GM19240 (cell line): Measurements from ENCODE around the gene CCDC146.

Experiments
- DNase-seq: peaks from one replicate; pipeline ENCODE4 v3.0.0; 2011; ENCODE audit warnings: low spot score; ENCODE audit not compliant: insufficient read length

CCDC146 gene

DNA sequence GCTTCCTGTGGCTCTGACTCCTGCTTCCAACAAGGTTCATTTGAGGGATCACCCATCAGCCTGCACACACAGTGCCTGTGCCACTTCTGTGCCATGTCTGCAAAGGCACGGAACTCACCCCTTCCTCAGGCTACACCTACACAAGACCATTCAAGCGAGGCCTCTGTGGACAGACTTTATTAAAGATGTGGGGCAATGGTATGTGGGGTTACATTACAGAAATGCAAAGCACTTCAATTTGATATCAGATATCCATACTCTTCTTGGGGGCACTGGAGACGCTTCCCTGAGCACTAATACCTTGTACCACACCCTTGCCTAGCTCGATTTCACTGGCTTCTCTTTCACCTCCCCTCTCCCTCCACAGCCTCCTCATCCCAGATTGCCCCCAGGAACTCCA, 161.6 kb downstream of the CCDC146 start:
- DNase-seq = no peak

DNA sequence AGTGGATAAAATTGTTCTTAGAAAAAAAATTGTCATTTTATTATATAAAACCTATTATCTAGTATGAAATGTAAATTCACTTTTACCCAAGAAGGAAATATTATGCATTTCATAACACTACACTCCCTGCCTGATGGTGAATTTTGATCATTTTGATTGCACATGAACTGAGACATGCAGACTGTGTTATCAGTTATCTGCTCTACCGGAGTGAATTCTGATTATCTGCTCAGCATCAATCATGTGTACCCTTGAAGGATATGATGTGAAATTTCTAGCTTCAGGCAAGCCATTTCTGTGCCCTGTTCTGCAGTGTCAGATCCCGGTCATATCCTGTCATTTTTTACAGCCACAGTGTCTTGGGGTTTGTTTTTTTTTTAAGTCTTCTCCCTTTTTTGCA, 162.2 kb downstream of the CCDC146 start:
- DNase-seq = no peak

DNA sequence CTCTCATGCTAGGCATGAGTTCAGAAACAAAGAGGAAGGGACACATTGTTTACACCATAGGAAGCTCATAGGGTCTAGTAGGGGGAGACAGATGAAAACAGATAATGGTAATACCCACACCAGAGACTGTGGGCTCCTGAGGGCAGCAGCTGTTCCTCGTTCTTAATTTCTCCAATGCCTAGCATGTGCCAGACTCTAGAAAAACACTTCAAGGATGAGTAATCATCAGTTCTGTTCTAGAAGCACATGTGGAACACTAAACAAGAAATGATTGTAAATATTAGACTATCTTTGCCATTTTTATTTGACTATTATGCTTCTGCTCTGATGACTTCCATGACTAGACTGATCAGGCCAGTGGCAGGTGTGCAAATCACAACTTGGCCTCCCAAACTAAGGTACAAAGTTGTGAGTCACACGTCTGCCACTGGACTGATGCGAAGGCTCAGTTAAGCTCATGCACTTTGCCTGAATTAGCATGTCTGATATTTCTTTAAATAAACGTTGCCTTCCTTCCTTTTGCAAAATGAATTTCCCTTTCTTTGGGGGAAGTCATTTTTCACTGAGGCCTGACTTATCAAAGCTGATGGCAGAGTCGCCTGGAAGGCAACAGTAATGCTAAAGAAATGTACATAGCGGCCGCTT, 166.4 kb downstream of the CCDC146 start:
- no peak for DNase-seq

GRCh38 chr7:77289387-77289786, 167.0 kb downstream of the CCDC146 start:
- DNase-seq = no peak

GRCh38 chr7:77290425-77290824, 168.0 kb downstream of the CCDC146 start:
- no peak for DNase-seq

DNA sequence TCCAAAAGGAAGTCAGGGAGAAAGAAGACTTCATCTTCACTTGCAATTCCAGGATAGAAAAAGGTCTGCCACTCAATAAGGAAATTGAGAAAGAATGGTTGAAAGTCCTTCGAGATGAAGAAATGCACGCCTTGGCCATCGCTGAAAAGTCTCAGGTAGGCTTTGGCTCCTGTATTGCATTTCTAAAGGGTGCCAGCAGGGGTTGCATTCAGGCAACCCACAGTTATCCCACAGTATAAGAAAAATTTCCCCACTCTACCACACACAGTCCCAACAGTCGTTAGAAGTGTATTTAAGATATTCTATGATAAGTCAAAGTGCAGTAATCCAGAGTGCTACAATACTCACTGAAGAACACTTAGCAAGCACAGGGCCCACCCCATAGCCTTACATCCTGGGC, 170.6 kb downstream of the CCDC146 start:
- DNase-seq = no peak

- no peak for DNase-seq
Measured at GRCh38 chr7:77295549-77295948, 173.1 kb downstream of the CCDC146 start.

- no peak for DNase-seq
Measured at GRCh38 chr7:77306231-77307067, 184.0 kb downstream of the CCDC146 start.

GRCh38 chr7:77308792-77309191, 186.4 kb downstream of the CCDC146 start:
- no peak for DNase-seq

- no peak for DNase-seq
Measured at GRCh38 chr7:77309714-77310220, 187.4 kb downstream of the CCDC146 start.

DNA sequence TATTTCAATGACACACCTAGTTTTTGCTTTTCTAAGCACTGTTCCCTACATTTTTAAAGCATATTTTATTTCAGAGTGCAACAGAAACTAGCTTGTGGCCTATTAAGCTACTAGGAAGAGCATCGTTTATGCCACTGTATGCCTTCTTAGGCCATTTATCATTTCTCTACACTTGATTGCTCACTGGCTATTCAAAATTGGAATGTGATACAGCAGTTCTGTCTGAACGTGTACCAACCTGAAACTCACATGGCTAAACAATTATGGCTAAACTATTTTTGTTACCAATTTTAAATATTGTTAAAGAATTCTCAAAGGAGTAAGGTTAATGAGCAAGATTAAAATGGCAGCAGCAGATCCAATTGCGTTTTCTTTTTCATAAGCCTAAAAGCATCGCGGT, 188.6 kb downstream of the CCDC146 start:
- no peak for DNase-seq

GRCh38 chr7:77313085-77313484, 190.7 kb downstream of the CCDC146 start:
- DNase-seq = no peak

DNA sequence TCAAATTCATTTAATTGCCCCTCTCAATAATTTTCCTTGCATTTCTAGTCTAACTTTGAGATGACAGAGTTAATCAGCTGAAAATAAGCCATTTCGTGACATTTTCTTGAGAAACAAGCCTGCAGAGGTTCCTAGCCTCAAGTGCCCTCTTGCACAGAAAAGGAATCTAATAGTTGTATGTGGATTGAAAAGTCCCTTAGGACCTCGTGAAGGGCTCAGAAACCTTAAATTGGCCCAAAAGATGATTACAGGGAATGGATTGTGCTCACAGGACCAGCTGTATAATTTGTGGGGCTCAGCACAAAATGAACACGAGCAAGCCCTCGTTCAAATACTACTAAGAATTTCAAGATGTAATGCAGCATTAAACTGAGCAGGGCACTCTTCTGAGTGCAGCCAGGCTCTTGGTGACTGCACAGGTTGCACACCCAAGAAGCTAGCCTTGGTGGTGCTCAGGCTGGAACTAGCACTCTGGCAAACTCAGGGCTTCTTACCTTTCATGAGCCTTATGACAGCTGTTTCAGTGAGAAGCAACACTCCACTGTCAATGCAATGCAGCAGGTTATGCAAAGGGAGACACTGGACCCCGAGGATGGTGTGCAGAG, 191.6 kb downstream of the CCDC146 start:
- DNase-seq = no peak

DNA sequence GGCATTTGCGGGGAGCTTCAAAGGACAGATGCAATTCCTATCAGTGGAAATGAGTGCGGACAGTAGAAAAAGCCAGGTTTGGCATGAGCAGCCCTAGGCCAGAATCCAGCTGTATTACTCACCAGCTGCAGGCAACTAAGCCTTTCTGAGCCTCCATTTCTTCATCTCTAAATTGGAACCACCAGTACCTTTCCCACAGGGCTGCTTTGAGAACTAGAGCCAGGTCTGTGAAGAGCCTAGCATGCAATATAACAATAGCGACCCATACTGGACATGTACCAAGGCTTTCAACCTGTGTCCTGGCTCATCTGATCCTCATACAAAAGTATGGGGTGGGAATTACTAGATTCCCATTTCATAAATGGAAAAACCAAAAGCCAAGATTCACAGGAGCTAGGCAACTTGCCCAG, 192.8 kb downstream of the CCDC146 start:
- DNase-seq = no peak

DNA sequence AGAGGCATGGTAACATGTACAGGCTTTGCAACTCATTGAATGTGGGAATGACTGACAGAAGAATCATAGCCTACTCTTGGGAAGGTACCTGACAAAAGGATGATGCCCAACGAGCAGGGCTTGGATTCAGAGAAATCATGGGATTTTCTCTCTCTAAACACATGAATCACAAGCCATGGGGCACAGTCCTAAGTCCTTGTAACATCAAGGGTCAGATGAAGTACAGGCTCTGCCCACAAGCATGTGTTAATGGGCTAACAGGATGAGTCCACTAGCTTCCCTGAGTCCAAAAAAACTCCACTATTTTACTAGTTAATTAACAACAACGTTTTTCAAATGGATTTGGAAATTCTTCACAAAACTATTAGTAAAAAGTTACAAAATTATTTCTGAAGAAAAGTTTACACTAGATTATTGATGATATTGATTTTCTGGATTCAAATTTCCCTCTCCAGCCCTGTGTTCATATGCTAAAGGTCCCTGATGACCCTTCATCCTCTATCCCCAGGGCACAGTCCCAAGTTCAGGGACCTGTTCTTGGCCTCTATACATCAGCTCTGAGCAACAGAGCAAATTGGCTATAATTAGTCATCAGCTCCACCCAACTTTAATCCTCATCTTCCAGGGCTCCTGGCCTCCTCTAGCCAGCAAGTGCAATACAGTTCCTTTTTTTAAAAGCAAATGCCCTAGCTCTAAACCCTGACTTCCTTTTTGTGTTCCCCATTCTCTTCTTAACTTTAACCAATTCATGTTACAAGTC, 194.0 kb downstream of the CCDC146 start:
- no peak for DNase-seq

- DNase-seq = no peak
Measured at GRCh38 chr7:77318019-77318418, 195.6 kb downstream of the CCDC146 start.

DNA sequence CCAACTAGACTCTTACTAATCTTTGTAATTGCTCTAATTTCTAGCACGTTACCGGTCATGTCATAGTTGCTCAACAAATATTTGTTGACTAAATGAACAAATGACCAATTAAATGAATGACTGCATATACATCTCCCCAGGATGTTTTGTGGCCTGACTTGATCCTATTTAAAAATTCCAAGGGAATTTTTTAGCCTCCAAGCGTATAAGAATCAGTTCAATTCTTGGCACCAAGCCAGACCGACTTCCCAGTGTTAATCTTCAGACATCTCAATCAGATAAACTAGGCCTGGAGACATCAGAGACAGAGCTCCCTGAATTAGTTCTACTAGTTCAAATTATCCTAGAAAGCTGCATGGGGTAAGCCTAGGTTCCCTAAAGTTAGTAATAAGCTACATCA, 197.7 kb downstream of the CCDC146 start:
- DNase-seq = no peak

DNA sequence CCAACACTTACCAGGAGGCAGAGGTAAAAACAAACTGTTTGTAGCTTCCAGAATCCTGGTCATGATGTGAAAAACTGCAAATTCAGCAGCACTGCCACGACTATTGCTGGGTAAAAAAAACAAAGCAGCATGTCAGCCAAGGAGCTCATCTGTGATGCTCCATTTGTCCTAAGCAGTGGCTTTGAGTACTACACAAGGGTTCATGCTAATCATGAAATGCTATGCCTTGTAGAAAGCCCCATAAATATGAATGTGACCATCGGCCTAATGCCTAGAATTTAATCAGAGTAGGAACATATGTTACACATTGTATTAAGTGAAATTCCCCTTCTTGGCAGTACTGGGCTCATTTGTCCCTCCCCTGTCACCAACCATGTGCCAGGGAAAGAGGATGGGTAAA, 198.3 kb downstream of the CCDC146 start:
- DNase-seq = no peak

DNA sequence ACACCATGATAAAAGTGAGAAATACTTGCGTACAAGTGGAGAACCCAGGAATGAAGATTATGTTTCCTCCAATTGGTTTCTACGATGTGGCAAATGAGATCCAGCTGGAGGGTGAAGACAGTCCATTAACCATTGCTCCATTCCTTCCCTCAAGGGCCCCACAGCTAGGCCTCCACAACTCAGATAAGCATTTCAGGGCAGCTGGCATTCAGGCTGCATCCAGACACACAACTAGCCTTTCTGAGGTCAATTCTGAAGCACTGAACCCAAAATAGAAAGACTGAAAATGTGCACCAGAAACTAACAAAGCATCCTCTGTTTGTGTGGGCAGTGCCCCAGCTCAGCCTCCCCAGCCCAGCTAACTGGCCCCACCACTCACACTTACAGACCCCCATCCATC, 198.9 kb downstream of the CCDC146 start:
- DNase-seq = no peak

GRCh38 chr7:77326131-77326530, 203.7 kb downstream of the CCDC146 start:
- no peak for DNase-seq

DNA sequence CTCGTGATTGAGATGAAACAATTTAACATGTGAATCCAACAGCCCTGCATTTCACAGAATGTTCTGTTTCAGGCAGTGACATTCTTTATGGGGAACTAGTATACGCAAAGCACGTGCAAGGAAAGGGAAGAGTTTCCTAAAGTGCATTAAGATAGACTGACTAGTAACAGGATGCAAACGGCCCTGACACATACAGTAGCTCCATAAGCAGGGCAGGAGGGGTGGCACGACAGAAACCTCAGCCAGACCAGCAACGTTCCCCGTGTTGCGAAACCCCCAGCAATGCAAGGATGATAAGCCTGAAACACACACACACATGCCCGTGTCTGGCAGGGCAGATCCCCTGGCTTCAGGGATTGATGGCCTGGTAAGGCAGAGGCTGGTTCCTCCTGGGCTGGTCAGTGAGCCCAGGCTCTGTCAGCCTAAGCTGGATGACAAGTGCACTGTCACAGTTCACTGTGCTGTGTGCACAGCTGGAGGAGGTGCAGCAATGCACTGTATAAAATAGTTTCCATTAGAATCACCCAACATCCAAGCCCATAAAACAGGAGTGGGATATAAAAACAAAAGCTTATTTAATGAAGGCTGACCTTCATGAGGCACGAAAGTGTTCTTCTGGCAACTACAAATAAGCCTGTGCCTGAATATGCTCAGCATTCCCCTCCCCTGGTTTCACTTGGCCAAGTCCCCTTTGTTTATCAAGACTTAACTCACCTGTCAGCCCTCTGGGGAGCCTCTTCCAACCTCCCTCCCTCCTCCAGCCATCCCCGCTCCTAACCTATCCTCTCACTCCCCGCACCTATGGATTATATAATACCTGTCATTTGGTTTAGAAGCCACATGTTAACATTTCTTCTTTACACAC, 204.9 kb downstream of the CCDC146 start:
- DNase-seq = no peak
